Measurements from ENCODE around the gene F3. TPM values are rescaled to one million over a fixed set of nuclear protein-coding genes. Genes with fewer than 3 reads are reported as not detected.

Gene F3
- polyA plus RNA-seq, 1 experiment: 319 TPM

GRCh38 chr1:94532077-94532476, 9.5 kb downstream of the F3 start:
- no peaks in the 10 kb centered on the region for H3K27me3 ChIP-seq (ENCODE audit: control insufficient read depth, insufficient read depth, low read length)
- H3K4me3 ChIP-seq (ENCODE audit: low read depth, low read length): no peak overlapping the region
- no peak overlapping the region for H3K27ac ChIP-seq (ENCODE audit: low read depth, low read length)
- no peaks in the 10 kb centered on the region for H3K9me3 ChIP-seq (ENCODE audit: control insufficient read depth, insufficient read depth, low read length)
- ChIA-PET CTCF (no interaction called here), POLR2A (interaction anchor here (1.0 kb wide), 1 partner anchor 10 kb away, joined by 5 read pairs; the partner anchor contains the start of gene F3)
- no peak for DNase-seq (ENCODE audit: low read depth, low spot score)
- no peak for TF ChIP-seq CTCF (IDR thresholded peaks at IDR 0.05; ENCODE audit: low read depth, low read length)

- POLR2A ChIA-PET: interaction anchor here (1.0 kb wide), 1 partner anchor 10 kb away, joined by 5 read pairs; the partner anchor contains the start of gene F3
- no peak for TF ChIP-seq CTCF (IDR thresholded peaks at IDR 0.05; ENCODE audit: low read depth, low read length)
- Histone ChIP-seq H3K9me3 (ENCODE audit: control insufficient read depth, insufficient read depth, low read length) (no peaks in the 10 kb centered on the region), H3K4me3 (ENCODE audit: low read depth, low read length) (no peak overlapping the region), H3K27ac (ENCODE audit: low read depth, low read length) (no peak overlapping the region), H3K27me3 (ENCODE audit: control insufficient read depth, insufficient read depth, low read length) (no peaks in the 10 kb centered on the region)
- CTCF ChIA-PET: interaction anchor here (1.5 kb wide), 1 partner anchor 274 kb away, joined by 8 read pairs; no protein-coding TSS in a partner anchor
- DNase-seq (ENCODE audit: low read depth, low spot score): no peak
Observed at GRCh38 chr1:94531664-94532063, 9.9 kb downstream of the F3 start.

GRCh38 chr1:94530373-94530878, 11.1 kb downstream of the F3 start:
- DNase-seq (ENCODE audit: low read depth, low spot score): no peak
- CTCF ChIA-PET: interaction anchor here (0.6 to 1.6 kb wide), 3 partner anchors 16 to 275 kb away, joined by 3 to 8 read pairs (median 5); no protein-coding TSS in a partner anchor
- POLR2A ChIA-PET: interaction anchor here (0.6 to 1.6 kb wide), 4 partner anchors 10 to 316 kb away, joined by 3 to 4 read pairs (median 3); partner anchors contain the start of gene F3

GRCh38 chr1:94529416-94529815, 12.1 kb downstream of the F3 start:
- no peak for TF ChIP-seq CTCF (IDR thresholded peaks at IDR 0.05; ENCODE audit: low read depth, low read length)
- CTCF ChIA-PET: interaction anchor here (0.9 to 1.3 kb wide), 6 partner anchors 8 to 512 kb away, joined by 3 read pairs; no protein-coding TSS in a partner anchor
- POLR2A ChIA-PET: interaction anchor here (0.7 to 2.4 kb wide), 2 partner anchors 12 to 94 kb away, joined by 9 to 10 read pairs; partner anchors contain the start of gene F3
- Histone ChIP-seq H3K9me3 (ENCODE audit: control insufficient read depth, insufficient read depth, low read length) (no peaks in the 10 kb centered on the region), H3K27ac (ENCODE audit: low read depth, low read length) (no peak overlapping the region), H3K4me3 (ENCODE audit: low read depth, low read length) (no peak overlapping the region), H3K27me3 (ENCODE audit: control insufficient read depth, insufficient read depth, low read length) (no peaks in the 10 kb centered on the region)
- DNase-seq (ENCODE audit: low read depth, low spot score): no peak

More at GRCh38 chr1:94530373-94530878, 11.1 kb downstream of the F3 start:
- Histone ChIP-seq H3K27me3 (ENCODE audit: control insufficient read depth, insufficient read depth, low read length) (no peaks in the 10 kb centered on the region), H3K4me3 (ENCODE audit: low read depth, low read length) (no peak overlapping the region), H3K9me3 (ENCODE audit: control insufficient read depth, insufficient read depth, low read length) (no peaks in the 10 kb centered on the region), H3K27ac (ENCODE audit: low read depth, low read length) (no peak overlapping the region)
- no peak for TF ChIP-seq CTCF (IDR thresholded peaks at IDR 0.05; ENCODE audit: low read depth, low read length)

GRCh38 chr1:94528826-94529225, 12.7 kb downstream of the F3 start:
- H3K4me3 ChIP-seq (ENCODE audit: low read depth, low read length): no peak overlapping the region
- H3K9me3 ChIP-seq (ENCODE audit: control insufficient read depth, insufficient read depth, low read length): no peaks in the 10 kb centered on the region
- POLR2A ChIA-PET: interaction anchor here (0.6 to 2.4 kb wide), 4 partner anchors 11 to 311 kb away, joined by 3 to 9 read pairs (median 6); partner anchors contain the start of gene F3
- CTCF ChIA-PET: interaction anchor here (0.8 to 2.3 kb wide), 9 partner anchors 8 to 513 kb away, joined by 3 to 19 read pairs (median 3); no protein-coding TSS in a partner anchor
- no peak for TF ChIP-seq CTCF (IDR thresholded peaks at IDR 0.05; ENCODE audit: low read depth, low read length)
- H3K27ac ChIP-seq (ENCODE audit: low read depth, low read length): peak overlapping the region; percentile 41
- DNase-seq (ENCODE audit: low read depth, low spot score): no peak
- H3K27me3 ChIP-seq (ENCODE audit: control insufficient read depth, insufficient read depth, low read length): no peaks in the 10 kb centered on the region
